Naive thymus-derived CD8-positive, alpha-beta T cell (primary cell): Measurements from ENCODE around the gene MYF5. TPM values are rescaled to one million over a fixed set of nuclear protein-coding genes. Genes with fewer than 3 reads are reported as not detected.

Experiments
- ATAC-seq, 2 donors: fragments of 150-1000 bp; cut with Tn5 transposase in 1 of 2; sonication (Bioruptor Pico), chemical (Tn5 transposase) in 1 of 2; 1 replicate in 1 of 2; 2 replicates in 1 of 2; pipeline ENCODE4 v1.10.0; 2021; ENCODE audit warnings: mild to moderate bottlenecking in 2 of 2, moderate library complexity in 2 of 2
- POLR2A ChIA-PET: fragments of 350-600 bp; sonication (Branson Sonifier 250); formaldehyde crosslinking; loops from one replicate; lab custom pipeline; 2021; ENCODE audit warnings: antibody characterized with exemption; lab: Charles Lee
- DNase-seq, 10 donors: peaks; one replicate each; pipeline versions ENCODE4 v3.0.0 to v3.0.0-alpha.2; 2020 to 2022
- H3K27ac Mint-ChIP-seq, 10 donors: one replicate each; pipeline ENCODE4 v1.8.0; 2020 to 2022; ENCODE audit warnings: mild to moderate bottlenecking in 10 of 10, mixed read lengths in 10 of 10, moderate library complexity in 4 of 10, inconsistent platforms in 1 of 10
- H3K27me3 Mint-ChIP-seq, 5 donors: one replicate each; pipeline ENCODE4 v1.8.0; 2021 to 2022; ENCODE audit warnings: mixed read lengths in 5 of 5
- H3K36me3 Mint-ChIP-seq, 3 donors: one replicate each; pipeline ENCODE4 v1.8.0; 2020 to 2022; ENCODE audit warnings: mixed read lengths in 3 of 3, mild to moderate bottlenecking in 2 of 3, inconsistent platforms in 1 of 3
- H3K4me1 Mint-ChIP-seq, 4 donors: one replicate each; pipeline ENCODE4 v1.8.0; 2021 to 2022; ENCODE audit warnings: mixed read lengths in 4 of 4
- H3K4me3 Mint-ChIP-seq, 10 donors: one replicate each; pipeline ENCODE4 v1.8.0; 2020 to 2022; ENCODE audit warnings: mild to moderate bottlenecking in 10 of 10, mixed read lengths in 10 of 10, moderate library complexity in 6 of 10, inconsistent platforms in 1 of 10
- H3K9me3 Mint-ChIP-seq, 9 donors: one replicate each; pipeline ENCODE4 v1.8.0; 2020 to 2022; ENCODE audit warnings: mixed read lengths in 9 of 9, mild to moderate bottlenecking in 3 of 9, inconsistent platforms in 1 of 9, moderate library complexity in 1 of 9
- polyA plus RNA-seq, 3 donors: library from polyadenylated mRNA; unstranded; fragments of 300-500 nt; fragmentation: Illumina TruSeq; gene quantifications; one replicate each; pipeline ENCODE4 v1.2.3, GENCODE V29; 2021
- total RNA-seq, 8 experiments: library from RNA in 2 of 8; stranded (reverse) in 2 of 8; gene quantifications; one replicate each; pipeline ENCODE4 v1.2.3 and lab custom pipeline; 2021 to 2026

The MYF5 gene
- total and polyA plus RNA-seq, 5 experiments from 2014 or later: not detected

GRCh38 chr12:80709811-80710726 is 6.6 kb upstream of the MYF5 start:
- peaks cover 0 to 21% (median 8%) of the 10 kb centered on the region in 9 donors for H3K9me3 Mint-ChIP-seq
- ATAC-seq (no peak), DNase-seq (no peak)
- no peak overlapping the region for H3K4me3 Mint-ChIP-seq
- POLR2A ChIA-PET: no interaction called here
- peaks cover 0 to 17% (median 0%) of the 10 kb centered on the region in 3 donors for H3K36me3 Mint-ChIP-seq
- peak overlapping the region in 2 of 10 donors; percentile 56 to 61 for H3K27ac Mint-ChIP-seq
- H3K27me3 Mint-ChIP-seq: peaks cover 17 to 72% (median 49%) of the 10 kb centered on the region in 5 donors
- H3K4me1 Mint-ChIP-seq: peaks cover 0 to 2% (median 0%) of the 10 kb centered on the region in 4 donors

GRCh38 chr12:80710727-80711449 is 5.8 kb upstream of the MYF5 start:
- H3K36me3 Mint-ChIP-seq: peaks cover 0 to 18% (median 0%) of the 10 kb centered on the region in 3 donors
- peaks cover 20 to 80% (median 54%) of the 10 kb centered on the region in 5 donors for H3K27me3 Mint-ChIP-seq
- H3K4me3 Mint-ChIP-seq: no peak overlapping the region
- H3K9me3 Mint-ChIP-seq: peaks cover 0 to 21% (median 8%) of the 10 kb centered on the region in 9 donors
- no peak for DNase-seq
- H3K4me1 Mint-ChIP-seq: peaks cover 0 to 2% (median 0%) of the 10 kb centered on the region in 4 donors
- H3K27ac Mint-ChIP-seq: no peak overlapping the region
- POLR2A ChIA-PET: no interaction called here
- ATAC-seq: no peak

DNA sequence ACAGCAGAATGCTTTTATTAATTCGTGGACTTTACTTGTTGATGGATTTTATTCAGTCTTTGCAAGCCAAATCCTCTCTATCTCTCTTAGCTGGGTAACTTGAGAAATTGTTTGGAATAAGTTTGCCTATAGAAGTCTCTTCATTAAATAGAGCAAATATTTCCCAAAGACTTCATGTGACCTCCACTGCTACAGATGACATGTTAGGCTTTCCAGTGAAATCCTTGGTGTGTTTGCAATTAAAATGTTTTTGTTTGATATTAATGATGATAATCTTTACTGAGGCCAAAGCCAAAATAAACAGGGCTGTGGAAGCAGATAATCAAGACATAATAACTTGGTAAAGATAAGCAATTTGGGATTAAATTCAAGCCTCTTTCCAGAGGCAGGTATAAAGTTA is 4.8 kb upstream of the MYF5 start:
- POLR2A ChIA-PET: no interaction called here
- no peak for ATAC-seq
- H3K4me3 Mint-ChIP-seq: no peak overlapping the region
- peaks cover 0 to 2% (median 0%) of the 10 kb centered on the region in 4 donors for H3K4me1 Mint-ChIP-seq
- no peak overlapping the region for H3K27ac Mint-ChIP-seq
- DNase-seq: no peak
- peaks cover 20 to 83% (median 60%) of the 10 kb centered on the region in 5 donors for H3K27me3 Mint-ChIP-seq
- peaks cover 0 to 16% (median 0%) of the 10 kb centered on the region in 3 donors for H3K36me3 Mint-ChIP-seq
- H3K9me3 Mint-ChIP-seq: peaks cover 0 to 20% (median 9%) of the 10 kb centered on the region in 9 donors

DNA sequence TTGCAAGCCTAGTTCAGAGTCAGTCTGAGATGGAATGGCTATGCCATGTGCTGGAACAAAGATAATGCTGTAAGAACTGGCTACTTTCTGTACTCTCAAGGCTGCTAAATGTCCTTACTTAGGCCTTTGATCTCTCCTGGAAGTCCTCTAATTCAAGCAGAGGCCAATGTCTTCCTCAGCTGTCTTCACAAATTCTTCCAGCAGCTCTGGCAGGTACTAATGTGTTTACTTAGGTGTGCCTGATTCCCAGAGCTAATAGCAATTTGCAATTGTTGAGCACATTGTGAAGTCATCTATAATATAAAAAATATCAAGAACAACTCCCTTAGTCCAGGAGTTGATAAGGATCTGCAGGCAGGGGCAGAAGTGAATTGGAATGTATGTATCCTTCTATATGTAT is 3.8 kb upstream of the MYF5 start:
- H3K36me3 Mint-ChIP-seq: peaks cover 0 to 9% (median 0%) of the 10 kb centered on the region in 3 donors
- H3K4me3 Mint-ChIP-seq: no peak overlapping the region
- peaks cover 0 to 2% (median 0%) of the 10 kb centered on the region in 4 donors for H3K4me1 Mint-ChIP-seq
- no peak for ATAC-seq
- no peak overlapping the region for H3K27ac Mint-ChIP-seq
- POLR2A ChIA-PET: no interaction called here
- H3K9me3 Mint-ChIP-seq: peaks cover 0 to 12% (median 8%) of the 10 kb centered on the region in 9 donors
- H3K27me3 Mint-ChIP-seq: peaks cover 16 to 73% (median 55%) of the 10 kb centered on the region in 5 donors
- no peak for DNase-seq

DNA sequence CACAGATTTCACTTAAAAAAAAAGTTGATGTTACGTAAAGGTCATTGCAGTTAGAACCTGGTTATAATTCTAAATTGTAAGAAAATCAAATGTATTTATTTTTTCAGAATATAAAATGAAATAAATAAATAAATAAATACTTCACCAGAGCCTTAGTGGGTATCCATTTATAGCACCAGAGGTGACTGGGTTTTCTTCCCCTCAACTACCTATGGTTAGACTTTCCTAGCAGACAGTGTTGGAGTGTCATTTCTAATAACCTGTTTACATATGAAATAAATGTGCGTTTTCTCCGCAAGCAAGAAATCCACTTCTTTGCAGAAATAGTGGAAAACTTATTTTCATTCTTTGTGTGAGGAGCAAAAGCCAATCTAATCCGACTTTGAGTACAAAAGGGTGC is 3.3 kb upstream of the MYF5 start:
- Mint-ChIP-seq H3K36me3 (peaks cover 0 to 9% (median 0%) of the 10 kb centered on the region in 3 donors), H3K27ac (no peak overlapping the region), H3K4me1 (peaks cover 0 to 2% (median 0%) of the 10 kb centered on the region in 4 donors), H3K9me3 (peaks cover 0 to 12% (median 6%) of the 10 kb centered on the region in 9 donors), H3K27me3 (peaks cover 15 to 67% (median 55%) of the 10 kb centered on the region in 5 donors), H3K4me3 (no peak overlapping the region)
- DNase-seq (no peak), ATAC-seq (no peak)
- POLR2A ChIA-PET: no interaction called here

DNA sequence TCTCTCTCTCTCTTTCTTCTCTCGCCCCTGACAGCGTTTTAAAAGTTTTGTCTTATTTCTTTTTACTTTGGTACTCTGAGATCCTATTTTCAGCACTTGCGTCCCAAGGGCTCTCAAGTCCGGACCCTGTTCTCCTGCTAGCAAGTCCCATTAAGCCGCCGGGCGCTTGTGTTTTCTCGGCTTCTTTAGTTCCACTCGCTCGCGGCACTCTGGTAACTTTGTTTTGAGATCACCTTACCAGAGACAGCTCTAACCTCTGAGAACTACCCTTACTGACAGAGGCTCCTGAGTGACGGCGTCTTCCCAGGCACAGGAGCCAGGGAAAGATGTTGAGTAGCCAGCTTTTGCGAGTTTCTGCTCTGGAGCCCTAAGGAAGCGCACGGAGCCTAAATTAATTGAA is 2.7 kb upstream of the MYF5 start:
- H3K4me1 Mint-ChIP-seq: no peaks in the 10 kb centered on the region
- H3K9me3 Mint-ChIP-seq: peaks cover 0 to 10% (median 3%) of the 10 kb centered on the region in 9 donors
- POLR2A ChIA-PET: no interaction called here
- no peak overlapping the region for H3K4me3 Mint-ChIP-seq
- DNase-seq (no peak), ATAC-seq (no peak)
- no peak overlapping the region for H3K27ac Mint-ChIP-seq
- H3K36me3 Mint-ChIP-seq: peaks cover 0 to 9% (median 0%) of the 10 kb centered on the region in 3 donors
- H3K27me3 Mint-ChIP-seq: peaks cover 11 to 61% (median 48%) of the 10 kb centered on the region in 5 donors

DNA sequence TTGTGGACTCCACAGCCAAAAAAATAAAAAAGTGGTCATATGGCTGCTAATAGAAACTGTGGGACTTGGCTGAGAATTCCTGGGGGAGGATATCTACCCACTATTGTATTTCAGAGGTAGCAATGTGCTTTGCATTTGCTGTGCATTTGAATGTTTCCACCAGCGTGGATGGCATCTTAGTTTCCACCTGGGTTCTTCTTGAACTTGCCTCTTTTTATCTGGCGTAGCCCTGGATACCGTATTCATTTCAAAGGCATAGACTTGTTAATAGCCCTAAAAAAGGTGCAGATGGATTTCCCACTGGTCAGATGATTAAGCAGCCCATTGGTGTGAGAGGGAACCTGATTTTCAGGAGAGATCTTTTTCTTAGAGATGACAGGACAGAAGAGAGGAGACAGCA is 1.9 kb upstream of the MYF5 start:
- no peaks in the 10 kb centered on the region for H3K4me1 Mint-ChIP-seq
- peaks cover 0 to 10% (median 3%) of the 10 kb centered on the region in 9 donors for H3K9me3 Mint-ChIP-seq
- ATAC-seq (no peak), DNase-seq (no peak)
- H3K4me3 Mint-ChIP-seq: no peak overlapping the region
- POLR2A ChIA-PET: no interaction called here
- H3K27ac Mint-ChIP-seq: no peak overlapping the region
- peaks cover 11 to 53% (median 41%) of the 10 kb centered on the region in 5 donors for H3K27me3 Mint-ChIP-seq
- H3K36me3 Mint-ChIP-seq: peaks cover 0 to 9% (median 0%) of the 10 kb centered on the region in 3 donors

DNA sequence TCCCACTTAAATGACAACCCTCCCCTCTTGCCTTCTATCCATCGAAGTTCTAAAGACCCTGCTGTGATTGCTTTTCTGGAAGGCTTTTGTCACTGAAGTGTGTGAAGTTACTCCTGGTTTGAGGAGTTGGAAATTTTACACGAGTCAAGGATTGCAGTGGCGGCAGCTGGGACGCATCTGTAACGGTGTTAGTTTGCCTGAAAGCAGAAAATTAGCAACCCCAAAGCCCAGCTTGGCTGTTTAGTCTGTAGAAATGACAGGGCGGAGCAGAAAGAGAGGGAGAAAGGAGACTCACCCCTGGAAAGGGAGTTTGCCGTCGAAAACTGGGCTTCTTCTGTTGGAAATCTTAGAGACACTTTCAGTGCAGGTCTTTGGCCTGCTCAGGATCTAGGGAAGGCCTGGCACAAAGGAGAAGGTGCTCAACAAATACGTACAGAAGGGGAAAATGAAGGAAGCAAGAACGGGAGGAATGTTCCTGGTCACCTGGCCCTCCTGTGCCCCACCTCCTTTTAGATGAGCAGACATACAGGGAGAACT is 931 bp upstream of the MYF5 start:
- DNase-seq (no peak), ATAC-seq (no peak)
- POLR2A ChIA-PET: no interaction called here
- peaks cover 9 to 43% (median 36%) of the 10 kb centered on the region in 5 donors for H3K27me3 Mint-ChIP-seq
- peak overlapping the region in 1 of 10 donors; percentile 4 for H3K27ac Mint-ChIP-seq
- peaks cover 0 to 9% (median 0%) of the 10 kb centered on the region in 3 donors for H3K36me3 Mint-ChIP-seq
- no peaks in the 10 kb centered on the region for H3K4me1 Mint-ChIP-seq
- H3K4me3 Mint-ChIP-seq: no peak overlapping the region
- H3K9me3 Mint-ChIP-seq: peaks cover 0 to 10% (median 2%) of the 10 kb centered on the region in 9 donors

DNA sequence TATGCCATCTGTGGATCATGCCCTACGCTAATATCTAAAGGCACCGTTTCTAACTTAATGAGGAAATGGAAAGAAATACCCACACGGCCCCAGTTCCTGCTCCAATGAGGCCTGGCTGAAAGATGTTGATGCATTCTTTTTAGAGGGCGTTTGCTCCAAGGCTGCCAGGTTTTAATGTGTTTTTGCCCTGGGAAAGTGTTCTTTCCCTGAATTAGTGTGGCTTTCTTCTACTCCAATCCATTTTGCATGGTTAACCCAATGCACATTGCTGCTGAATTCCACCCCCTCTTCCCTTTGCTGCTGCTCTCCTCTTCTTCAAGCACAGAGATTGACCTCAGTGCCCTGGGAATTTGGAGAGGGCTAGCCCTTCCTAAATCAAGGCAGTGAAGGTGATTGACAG is 1.1 kb downstream of the MYF5 start:
- Mint-ChIP-seq H3K4me3 (no peak overlapping the region), H3K4me1 (no peaks in the 10 kb centered on the region), H3K27me3 (peaks cover 8 to 37% (median 31%) of the 10 kb centered on the region in 5 donors), H3K36me3 (peaks cover 0 to 9% (median 0%) of the 10 kb centered on the region in 3 donors), H3K27ac (no peak overlapping the region), H3K9me3 (peaks cover 0 to 10% (median 0%) of the 10 kb centered on the region in 9 donors)
- POLR2A ChIA-PET: no interaction called here
- no peak for ATAC-seq
- no peak for DNase-seq

DNA sequence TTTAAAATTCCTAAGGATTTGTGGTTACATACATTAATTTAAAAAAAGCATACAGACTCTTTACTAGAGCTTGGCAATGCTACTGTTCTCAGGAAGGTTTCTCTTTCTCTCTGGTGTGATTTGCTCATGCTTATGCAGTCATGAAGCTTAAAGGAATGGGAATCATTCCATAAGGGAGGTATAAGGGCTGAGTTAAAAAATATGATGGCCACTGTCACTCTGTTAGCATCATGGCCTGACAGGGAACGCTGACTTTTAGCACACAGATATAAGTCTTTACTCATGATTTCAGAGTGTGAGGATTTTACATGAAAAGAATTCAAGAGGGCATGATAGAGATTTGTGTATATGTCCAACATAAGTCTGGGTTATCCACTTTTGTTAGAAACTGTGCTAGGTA is 3.8 kb downstream of the MYF5 start:
- peaks cover 0 to 7% (median 0%) of the 10 kb centered on the region in 9 donors for H3K9me3 Mint-ChIP-seq
- no peaks in the 10 kb centered on the region for H3K36me3 Mint-ChIP-seq
- POLR2A ChIA-PET: no interaction called here

GRCh38 chr12:80721326-80721725 is 4.6 kb downstream of the MYF5 start:
- no peaks in the 10 kb centered on the region for H3K36me3 Mint-ChIP-seq
- peaks cover 0 to 1% (median 0%) of the 10 kb centered on the region in 9 donors for H3K9me3 Mint-ChIP-seq
- peaks cover 0 to 13% (median 4%) of the 10 kb centered on the region in 5 donors for H3K27me3 Mint-ChIP-seq
- ATAC-seq: no peak
- DNase-seq: no peak
- no peak overlapping the region for H3K4me3 Mint-ChIP-seq
- no peak overlapping the region for H3K27ac Mint-ChIP-seq
- POLR2A ChIA-PET: no interaction called here
- H3K4me1 Mint-ChIP-seq: no peaks in the 10 kb centered on the region

More for the DNA sequence above, 3.8 kb downstream of the MYF5 start:
- ATAC-seq (no peak), DNase-seq (no peak)
- Mint-ChIP-seq H3K27ac (no peak overlapping the region), H3K4me3 (no peak overlapping the region), H3K27me3 (peaks cover 4 to 21% (median 12%) of the 10 kb centered on the region in 5 donors), H3K4me1 (no peaks in the 10 kb centered on the region)

DNA sequence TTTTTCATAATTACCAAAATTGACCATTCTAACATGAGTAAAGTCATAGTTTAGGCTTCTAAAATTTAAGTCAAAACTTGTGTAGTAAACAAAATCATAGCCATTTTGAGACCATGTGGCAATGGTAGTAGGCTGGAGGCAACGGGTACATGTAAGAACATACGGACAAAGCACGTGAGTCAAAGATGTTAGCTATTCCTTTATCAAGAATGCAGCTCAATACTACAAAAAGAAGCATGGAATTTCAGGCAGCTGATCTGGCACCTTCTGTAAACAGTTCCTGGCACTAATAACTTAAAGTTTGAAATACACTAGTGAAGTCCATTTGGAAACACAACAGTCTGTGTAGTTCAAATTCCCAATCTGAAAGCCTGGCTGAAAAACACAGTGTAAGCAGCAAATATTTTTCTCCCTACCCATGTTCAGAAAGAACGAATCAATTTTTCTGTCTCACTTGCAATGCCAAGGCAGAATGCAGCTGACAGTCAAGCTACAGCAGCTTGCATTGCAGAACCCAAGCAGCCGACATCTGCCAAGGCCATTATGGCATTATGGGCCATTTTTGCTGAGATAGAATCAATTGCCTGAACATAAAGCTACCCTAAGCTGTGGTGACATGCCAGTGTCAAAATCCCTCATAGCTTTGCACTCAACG is 29.3 kb downstream of the MYF5 start:
- peaks cover 0 to 26% (median 0%) of the 10 kb centered on the region in 9 donors for H3K9me3 Mint-ChIP-seq
- H3K27ac Mint-ChIP-seq: no peak overlapping the region
- no peaks in the 10 kb centered on the region for H3K27me3 Mint-ChIP-seq
- H3K36me3 Mint-ChIP-seq: no peaks in the 10 kb centered on the region
- DNase-seq (no peak), ATAC-seq (no peak)
- H3K4me1 Mint-ChIP-seq: no peaks in the 10 kb centered on the region
- no peak overlapping the region for H3K4me3 Mint-ChIP-seq
- POLR2A ChIA-PET: no interaction called here
